DMS153 (cell line): ENCODE measurements around the gene C12orf57.

ENCODE experiments used
- DNase-seq: peaks from one replicate; lab custom pipeline; 2025; lab: John Stamatoyannopoulos, UW

The C12orf57 gene

DNA sequence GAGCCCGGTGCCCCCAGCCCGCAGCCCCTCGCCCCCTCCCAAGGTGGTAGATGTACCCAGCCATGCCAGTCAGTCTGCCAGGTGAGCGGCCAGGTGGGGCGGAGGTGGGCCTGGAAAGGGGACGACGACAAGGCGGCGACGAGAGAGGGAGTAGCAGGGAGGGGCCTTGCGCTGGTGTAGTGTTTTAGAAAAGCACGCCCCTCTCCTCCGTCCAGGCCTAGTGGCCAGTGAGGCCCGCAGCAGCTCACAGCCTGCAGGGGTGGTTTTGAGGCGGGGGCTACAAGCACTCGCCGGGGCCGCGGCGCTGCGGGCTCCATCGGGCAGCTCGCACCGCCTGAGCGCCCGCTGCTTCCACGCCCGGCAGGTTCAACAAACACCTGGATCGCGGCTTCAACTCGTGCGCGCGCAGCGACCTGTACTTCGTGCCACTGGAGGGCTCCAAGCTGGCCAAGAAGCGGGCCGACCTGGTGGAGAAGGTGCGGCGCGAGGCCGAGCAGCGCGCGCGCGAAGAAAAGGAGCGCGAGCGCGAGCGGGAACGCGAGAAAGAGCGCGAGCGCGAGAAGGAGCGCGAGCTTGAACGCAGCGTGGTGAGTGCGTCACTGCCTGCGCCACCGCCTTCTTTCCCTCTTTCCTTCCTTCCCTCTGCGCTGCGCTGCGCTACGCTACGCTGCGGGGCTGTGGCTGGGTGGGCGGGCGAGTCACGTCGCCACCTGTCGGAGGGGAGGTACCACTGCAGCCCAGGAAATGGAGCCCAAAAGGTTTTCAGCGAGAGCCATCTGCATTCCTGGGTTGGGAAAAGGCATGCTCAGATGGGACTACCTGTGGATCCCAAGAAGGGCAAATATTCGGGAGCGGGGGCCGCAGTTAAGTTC, 6.1 kb upstream of the C12orf57 start:
- DNase-seq: peak; percentile 93

GRCh38 chr12:6938353-6939190, 5.2 kb upstream of the C12orf57 start:
- DNase-seq: no peak

DNA sequence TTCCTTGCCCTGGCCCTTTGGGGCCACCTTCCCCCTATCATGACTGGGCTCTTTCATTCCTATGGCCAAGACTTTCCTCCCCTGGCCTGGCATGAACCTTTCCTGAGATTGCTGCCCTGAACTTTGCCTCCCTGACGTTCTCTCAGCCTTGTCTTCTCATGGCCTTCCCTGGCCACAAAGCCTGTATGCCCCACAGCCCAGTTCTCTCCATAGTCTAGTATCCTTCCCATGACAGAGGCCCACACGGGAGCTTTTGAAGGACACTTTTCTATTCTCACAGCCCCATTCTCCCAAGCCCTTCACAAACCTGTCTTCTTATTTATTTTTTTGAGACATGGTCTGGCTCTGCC, 4.7 kb upstream of the C12orf57 start:
- DNase-seq: no peak

DNA sequence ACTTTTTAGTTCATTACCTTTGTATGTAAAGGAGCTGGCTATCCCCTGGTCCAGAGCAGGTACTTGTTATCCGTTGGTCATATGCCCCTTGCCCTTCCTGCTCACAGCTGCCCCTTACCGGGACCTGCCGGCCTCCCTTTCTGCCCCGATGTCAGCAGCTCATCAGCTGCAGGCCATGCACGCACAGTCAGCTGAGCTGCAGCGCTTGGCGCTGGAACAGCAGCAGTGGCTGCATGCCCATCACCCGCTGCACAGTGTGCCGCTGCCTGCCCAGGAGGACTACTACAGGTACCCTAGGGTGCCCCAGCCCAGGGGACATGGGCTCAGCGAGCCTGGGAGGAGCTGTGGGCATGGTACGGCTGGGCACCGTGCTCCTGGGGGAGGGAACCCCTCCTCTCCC, 2.6 kb upstream of the C12orf57 start:
- DNase-seq: no peak

GRCh38 chr12:6941782-6942181, 2.0 kb upstream of the C12orf57 start:
- no peak for DNase-seq

- DNase-seq: no peak
These were observed 1.5 kb upstream of the C12orf57 start for GRCh38 chr12:6942331-6942665.

- peak; percentile 86 for DNase-seq
These were observed 467 bp upstream of the C12orf57 start for GRCh38 chr12:6943389-6943721.

DNA sequence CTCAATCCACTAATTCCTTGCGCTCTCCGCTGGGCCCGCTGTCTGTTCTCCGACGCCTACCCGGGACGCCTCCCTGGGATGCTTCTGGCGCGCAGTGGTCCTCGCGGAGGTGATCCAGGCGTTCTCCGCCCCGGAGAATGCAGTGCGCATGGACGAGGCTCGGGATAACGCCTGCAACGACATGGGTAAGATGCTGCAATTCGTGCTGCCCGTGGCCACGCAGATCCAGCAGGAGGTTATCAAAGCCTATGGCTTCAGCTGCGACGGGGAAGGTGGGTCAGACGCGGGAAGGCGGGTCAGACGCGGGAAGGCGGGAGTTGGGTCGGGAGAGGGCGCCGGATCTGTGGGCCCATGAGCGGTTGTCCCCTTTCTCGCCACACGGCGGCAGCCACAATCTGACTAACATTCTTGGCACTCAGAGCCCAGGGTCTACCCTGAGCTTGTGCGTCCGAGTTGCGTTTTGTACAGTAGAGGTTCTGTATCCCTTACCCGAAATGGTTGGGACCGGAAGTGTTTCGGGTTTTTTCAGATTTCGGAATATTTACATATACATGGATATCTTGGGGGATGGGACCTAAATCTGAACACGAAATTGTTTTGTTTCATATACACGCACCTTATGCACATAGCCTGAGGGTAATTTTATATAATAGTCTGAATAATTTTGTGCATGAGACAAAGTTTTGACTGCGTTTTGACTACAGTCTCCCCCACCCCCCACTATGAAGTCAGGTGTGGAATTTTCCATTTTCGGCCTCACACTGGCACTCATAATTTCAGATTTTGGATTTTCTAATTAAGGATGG, 762 bp downstream of the C12orf57 start:
- DNase-seq: peak; percentile 89

DNA sequence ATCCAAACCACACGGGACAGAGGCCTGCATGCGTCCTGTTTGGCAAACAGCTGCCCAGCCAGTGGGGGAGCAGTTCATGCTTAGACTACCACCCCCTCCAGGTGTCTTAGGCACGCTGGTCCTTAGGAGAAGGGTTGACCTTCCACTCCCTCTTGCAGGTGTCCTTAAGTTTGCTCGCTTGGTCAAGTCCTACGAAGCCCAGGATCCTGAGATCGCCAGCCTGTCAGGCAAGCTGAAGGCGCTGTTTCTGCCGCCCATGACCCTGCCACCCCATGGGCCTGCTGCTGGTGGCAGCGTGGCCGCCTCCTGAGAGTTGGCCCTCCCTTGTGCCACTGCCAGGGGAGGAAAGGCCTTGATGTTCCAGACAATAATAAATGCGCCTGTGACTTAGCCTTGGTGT, 1.8 kb downstream of the C12orf57 start:
- no peak for DNase-seq

GRCh38 chr12:6946033-6946919, 2.5 kb downstream of the C12orf57 start:
- DNase-seq: peak; percentile 99

- no peak for DNase-seq
These were observed 3.1 kb downstream of the C12orf57 start for GRCh38 chr12:6946920-6947374.

DNA sequence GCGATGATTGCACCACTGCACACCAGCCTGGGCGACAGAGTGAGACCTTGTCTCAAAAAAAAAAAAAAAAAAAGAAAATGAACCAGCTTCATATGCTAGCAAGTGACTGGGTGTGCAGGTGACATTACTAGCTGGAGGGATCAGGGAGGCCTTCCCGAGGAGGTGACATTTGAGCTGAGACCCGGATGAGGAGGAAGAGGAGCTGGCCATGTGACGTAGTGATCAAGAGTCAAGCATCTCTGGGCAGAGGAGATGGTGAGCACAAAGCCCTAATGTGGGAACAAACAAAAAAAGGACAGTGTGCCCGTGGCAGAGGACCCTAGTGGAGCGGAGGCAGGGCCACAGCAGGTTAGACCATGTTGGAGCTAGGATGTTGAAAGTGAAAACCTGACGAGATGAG, 3.8 kb downstream of the C12orf57 start:
- no peak for DNase-seq

DNA sequence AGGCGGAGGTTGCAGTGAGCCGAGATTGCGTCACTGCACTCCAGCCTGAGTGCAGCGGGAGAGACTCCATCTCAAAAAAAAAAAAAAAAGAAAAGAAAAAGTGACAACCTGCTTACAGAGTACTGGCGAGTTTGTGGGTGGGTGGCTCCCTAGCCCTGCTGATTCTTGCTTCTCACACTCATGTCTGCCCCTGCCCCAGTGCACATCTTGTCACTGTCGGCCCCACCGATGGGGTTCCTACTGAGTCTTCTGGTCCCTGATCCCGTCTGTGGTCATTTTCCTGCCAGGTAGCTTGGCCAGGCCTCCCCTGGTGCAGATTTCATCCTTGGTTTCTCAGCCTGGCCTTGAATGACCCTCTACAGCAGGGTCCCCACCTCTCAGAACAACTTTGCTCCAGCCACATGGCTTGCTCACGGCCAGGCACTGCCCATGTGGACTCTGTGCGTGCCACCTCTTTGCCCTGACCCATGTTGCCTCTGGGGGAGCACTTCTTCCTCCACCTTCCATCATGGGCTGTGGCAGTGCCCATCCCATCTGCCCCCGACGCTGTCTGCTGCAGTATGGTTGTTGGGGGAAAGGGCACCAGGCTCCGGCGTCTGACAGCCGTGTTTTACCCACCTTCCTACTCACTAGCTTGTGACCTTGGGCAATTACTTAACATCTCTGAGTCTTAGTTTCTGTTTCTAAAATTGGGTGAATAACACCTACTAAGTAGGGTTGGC, 5.2 kb downstream of the C12orf57 start:
- DNase-seq: no peak

GRCh38 chr12:6950401-6950801, 6.6 kb downstream of the C12orf57 start:
- no peak for DNase-seq

DNA sequence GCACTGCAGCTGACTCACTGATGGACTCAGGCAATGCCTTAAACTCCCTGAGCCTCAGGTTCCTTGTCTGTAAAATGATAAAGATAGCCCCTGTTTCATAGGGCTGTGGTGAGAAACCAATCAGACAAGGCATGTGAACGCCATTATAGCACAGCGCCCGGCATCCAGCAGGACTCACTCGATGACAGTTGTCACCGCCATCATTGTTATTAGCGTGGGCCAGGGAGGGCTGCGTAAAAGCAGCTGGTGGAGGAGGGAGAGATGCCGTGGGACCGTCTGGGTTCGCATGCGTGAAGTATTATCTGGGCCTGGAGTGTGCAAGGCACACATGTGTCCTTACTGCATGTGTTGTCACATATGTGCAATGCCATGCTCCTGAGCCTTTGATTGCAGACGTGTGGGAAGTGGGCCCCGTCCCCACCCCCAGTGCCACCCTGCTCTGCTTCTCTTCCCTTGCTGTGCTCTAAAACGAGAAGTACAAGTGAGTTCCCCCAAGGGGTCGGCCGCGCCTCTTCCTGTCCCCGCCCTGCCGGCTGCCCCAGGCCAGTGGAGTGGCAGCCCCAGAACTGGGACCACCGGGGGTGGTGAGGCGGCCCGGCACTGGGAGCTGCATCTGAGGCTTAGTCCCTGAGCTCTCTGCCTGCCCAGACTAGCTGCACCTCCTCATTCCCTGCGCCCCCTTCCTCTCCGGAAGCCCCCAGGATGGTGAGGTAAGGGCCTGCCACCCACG, 7.2 kb downstream of the C12orf57 start, which contains the start of gene PTPN6:
TSS of gene PTPN6 (plus strand) at position 546 of the 730 bp plus-strand sequence. CDS start at position 703, 157 bp downstream.
- no peak for DNase-seq

- no peak for DNase-seq
These were observed 7.8 kb downstream of the C12orf57 start for GRCh38 chr12:6951551-6952120.

GRCh38 chr12:6952121-6952862, 8.5 kb downstream of the C12orf57 start:
- no peak for DNase-seq

- DNase-seq: no peak
These were observed 9.1 kb downstream of the C12orf57 start for GRCh38 chr12:6952863-6953441.
